Suprapubic skin (tissue), 4 donors: ENCODE results near the gene TMUB1. TPM values are rescaled to one million over a fixed set of nuclear protein-coding genes. Genes with fewer than 3 reads are reported as not detected.
A peak's percentile ranks its signal among the peaks of the same experiment; 100 is the strongest.

ENCODE experiments used
- DNase-seq, 2 donors: peaks; one replicate each; pipeline ENCODE4 v3.0.0-alpha.2; 2019; ENCODE audit warnings: low spot score in 2 of 2
- H3K27ac ChIP-seq: fragments of 200-600 bp; sonication (generic); one replicate; pipeline ENCODE4 v1.5.1; 2019
- H3K27me3 ChIP-seq: fragments of 200-600 bp; sonication (generic); one replicate; pipeline ENCODE4 v1.5.1; 2019
- H3K36me3 ChIP-seq: fragments of 200-600 bp; sonication (generic); one replicate; pipeline ENCODE4 v1.5.1; 2019
- H3K4me1 ChIP-seq: fragments of 200-600 bp; sonication (generic); one replicate; pipeline ENCODE4 v1.5.1; 2019
- H3K4me3 ChIP-seq: fragments of 200-600 bp; sonication (generic); one replicate; pipeline ENCODE4 v1.5.1; 2019; ENCODE audit warnings: mild to moderate bottlenecking
- H3K9me3 ChIP-seq: fragments of 200-600 bp; sonication (generic); one replicate; pipeline ENCODE4 v1.5.1; 2019
- CTCF ChIP-seq, 2 donors: fragments of 200-600 bp in 1 of 2; fragments of 450-650 bp in 1 of 2; sonication (generic) in 1 of 2; IDR thresholded peaks; one replicate each; pipeline ENCODE4 v1.5.1; 2016 to 2019; ENCODE audit warnings: antibody characterized with exemption in 2 of 2, mild to moderate bottlenecking in 1 of 2, moderate library complexity in 1 of 2
- EP300 ChIP-seq: sonication (generic); formaldehyde crosslinking; IDR thresholded peaks from one replicate; pipeline ENCODE4 v1.6.1; 2017; ENCODE audit warnings: antibody characterized with exemption
- POLR2A ChIP-seq, 2 donors: fragments of 450-650 bp; IDR thresholded peaks; one replicate each; pipeline ENCODE4 v1.6.1; 2017; ENCODE audit warnings: antibody characterized with exemption in 2 of 2, mild to moderate bottlenecking in 2 of 2, moderate library complexity in 2 of 2
- POLR2AphosphoS5 ChIP-seq, 3 donors: sonication (generic); formaldehyde crosslinking; IDR thresholded peaks; one replicate each; pipeline ENCODE4 v1.6.1; 2017; ENCODE audit warnings: antibody characterized with exemption in 3 of 3
- WGBS: methylation state at CpG from one replicate; pipeline ENCODE4 v1.1.5; 2018; 5-methylcytosine and 5-hydroxymethylcytosine counted together
- total RNA-seq, 4 donors: library from RNA; depleted of rRNA; stranded (reverse); fragments of >200 nt; gene quantifications; one replicate each; pipeline ENCODE4 v1.1.0, GENCODE V29; 2016

The TMUB1 gene
- total RNA-seq, 4 donors from 2014 or later, result 32.5 to 50.3 (median 45.7) TPM

- Histone ChIP-seq H3K27me3 (no peaks in the 10 kb centered on the region), H3K4me1 (peaks cover 24% of the 10 kb centered on the region), H3K36me3 (peaks cover 83% of the 10 kb centered on the region), H3K27ac (no peak overlapping the region), H3K4me3 (no peak overlapping the region), H3K9me3 (no peaks in the 10 kb centered on the region)
- WGBS, result 86% methylated on average over 26 of the region's 39 CpGs
- TF ChIP-seq POLR2AphosphoS5 (IDR thresholded peaks at IDR 0.05), result no peak
- no peak for TF ChIP-seq POLR2A (IDR thresholded peaks at IDR 0.05)
- TF ChIP-seq CTCF (IDR thresholded peaks at IDR 0.05), result no peak
- no peak for TF ChIP-seq EP300
- DNase-seq, result no peak
These were observed 16.9 kb downstream of the TMUB1 start for GRCh38 chr7:151066273-151066974.

- WGBS, result 93% methylated on average over 14 of the region's 14 CpGs
These were observed 17.8 kb downstream of the TMUB1 start for GRCh38 chr7:151065516-151065915.

GRCh38 chr7:151064993-151065392 is 18.3 kb downstream of the TMUB1 start:
- Histone ChIP-seq H3K27ac (no peak overlapping the region), H3K4me1 (peaks cover 38% of the 10 kb centered on the region)

More at GRCh38 chr7:151065516-151065915, 17.8 kb downstream of the TMUB1 start:
- H3K9me3 ChIP-seq, result no peaks in the 10 kb centered on the region
- H3K36me3 ChIP-seq, result peaks cover 74% of the 10 kb centered on the region
- no peaks in the 10 kb centered on the region for H3K27me3 ChIP-seq
- no peak for TF ChIP-seq CTCF (IDR thresholded peaks at IDR 0.05)
- no peak for TF ChIP-seq POLR2AphosphoS5 (IDR thresholded peaks at IDR 0.05)
- no peak for TF ChIP-seq EP300
- no peak for TF ChIP-seq POLR2A (IDR thresholded peaks at IDR 0.05)
- H3K27ac ChIP-seq, result no peak overlapping the region
- no peak overlapping the region for H3K4me3 ChIP-seq
- DNase-seq, result no peak
- H3K4me1 ChIP-seq, result peaks cover 33% of the 10 kb centered on the region

GRCh38 chr7:151064454-151064853 is 18.8 kb downstream of the TMUB1 start:
- DNase-seq, result no peak
- H3K27me3 ChIP-seq, result no peaks in the 10 kb centered on the region
- 88% methylated on average over 12 of the region's 18 CpGs for WGBS
- H3K4me3 ChIP-seq, result no peak overlapping the region
- peaks cover 41% of the 10 kb centered on the region for H3K4me1 ChIP-seq
- H3K9me3 ChIP-seq, result no peaks in the 10 kb centered on the region
- TF ChIP-seq POLR2A (IDR thresholded peaks at IDR 0.05) (no peak), CTCF (IDR thresholded peaks at IDR 0.05) (no peak), POLR2AphosphoS5 (IDR thresholded peaks at IDR 0.05) (no peak), EP300 (no peak)
- peaks cover 63% of the 10 kb centered on the region for H3K36me3 ChIP-seq
- no peak overlapping the region for H3K27ac ChIP-seq

More at GRCh38 chr7:151064993-151065392, 18.3 kb downstream of the TMUB1 start:
- Histone ChIP-seq H3K27me3 (no peaks in the 10 kb centered on the region), H3K36me3 (peaks cover 69% of the 10 kb centered on the region), H3K9me3 (no peaks in the 10 kb centered on the region), H3K4me3 (no peak overlapping the region)
- TF ChIP-seq POLR2A (IDR thresholded peaks at IDR 0.05), result no peak
- TF ChIP-seq CTCF (IDR thresholded peaks at IDR 0.05), result no peak
- no peak for TF ChIP-seq EP300
- TF ChIP-seq POLR2AphosphoS5 (IDR thresholded peaks at IDR 0.05), result no peak
- WGBS, result 81% methylated on average over 6 of the region's 6 CpGs
- DNase-seq, result no peak

- no peak for DNase-seq
- 19% methylated on average over 11 of the region's 11 CpGs for WGBS
- TF ChIP-seq POLR2AphosphoS5 (IDR thresholded peaks at IDR 0.05) (no peak), POLR2A (IDR thresholded peaks at IDR 0.05) (no peak), EP300 (no peak), CTCF (IDR thresholded peaks at IDR 0.05) (no peak)
- no peaks in the 10 kb centered on the region for H3K27me3 ChIP-seq
- peaks cover 52% of the 10 kb centered on the region for H3K4me1 ChIP-seq
- H3K4me3 ChIP-seq, result peak overlapping the region; percentile 35
- peaks cover 52% of the 10 kb centered on the region for H3K36me3 ChIP-seq
- no peaks in the 10 kb centered on the region for H3K9me3 ChIP-seq
- H3K27ac ChIP-seq, result peak overlapping the region; percentile 72
These were observed 20.1 kb downstream of the TMUB1 start for GRCh38 chr7:151063212-151063561.
